ENCODE data around the gene RBM33.

GRCh38 chr7:155653803-155654202 is 9.3 kb downstream of the RBM33 start:
- no peak for TF ChIP-seq POLR2AphosphoS5 (IDR thresholded peaks at IDR 0.05; ENCODE audit: low read depth, low read length)
- TF ChIP-seq SP1 (IDR thresholded peaks at IDR 0.05; ENCODE audit: low read depth, low read length) = no peak
- no peak for TF ChIP-seq GABPA (IDR thresholded peaks at IDR 0.05; ENCODE audit: borderline replicate concordance, insufficient read depth, low read length)
- TF ChIP-seq YY1 (IDR thresholded peaks at IDR 0.05; ENCODE audit: low read depth, low read length) = no peak
- no peak for TF ChIP-seq CTCF (IDR thresholded peaks at IDR 0.05; ENCODE audit: control extremely low read depth in 1 of 3, insufficient read depth in 1 of 3, low read depth in 1 of 3, low read length in 3 of 3)
- no peak for TF ChIP-seq SRF (IDR thresholded peaks at IDR 0.05; ENCODE audit: low read depth, low read length)
- TF ChIP-seq ASH2L (IDR thresholded peaks at IDR 0.05; ENCODE audit: low read length) = no peak
- TF ChIP-seq CREB1 (IDR thresholded peaks at IDR 0.05) = no peak
- no peak for TF ChIP-seq SUZ12 (IDR thresholded peaks at IDR 0.05; ENCODE audit: low read length)
- TF ChIP-seq ZNF274 (IDR thresholded peaks at IDR 0.05; ENCODE audit: borderline replicate concordance, extremely low read depth, low read length) = no peak
